GM12875 (cell line): ENCODE results near the gene FBXL14.
A peak's percentile ranks its signal among the peaks of the same experiment; 100 is the strongest.

ENCODE experiments used
- H3K4me3 ChIP-seq: one replicate; pipeline ENCODE4 v1.5.1; 2011; ENCODE audit warnings: low read depth, low read length, control low read depth
- TF ChIP-seq, protein P1 (sequence below): IDR thresholded peaks from 2 replicates; pipeline ENCODE4 v1.5.1; 2011; ENCODE audit warnings: low read depth, mild to moderate bottlenecking, control low read depth, inconsistent platforms, low read length, moderate library complexity, borderline replicate concordance; ENCODE audit not compliant: insufficient read depth

The FBXL14 gene

GRCh38 chr12:1583421-1584078 lies 10.8 kb downstream of the FBXL14 start:
- TF ChIP-seq, protein P1, sequence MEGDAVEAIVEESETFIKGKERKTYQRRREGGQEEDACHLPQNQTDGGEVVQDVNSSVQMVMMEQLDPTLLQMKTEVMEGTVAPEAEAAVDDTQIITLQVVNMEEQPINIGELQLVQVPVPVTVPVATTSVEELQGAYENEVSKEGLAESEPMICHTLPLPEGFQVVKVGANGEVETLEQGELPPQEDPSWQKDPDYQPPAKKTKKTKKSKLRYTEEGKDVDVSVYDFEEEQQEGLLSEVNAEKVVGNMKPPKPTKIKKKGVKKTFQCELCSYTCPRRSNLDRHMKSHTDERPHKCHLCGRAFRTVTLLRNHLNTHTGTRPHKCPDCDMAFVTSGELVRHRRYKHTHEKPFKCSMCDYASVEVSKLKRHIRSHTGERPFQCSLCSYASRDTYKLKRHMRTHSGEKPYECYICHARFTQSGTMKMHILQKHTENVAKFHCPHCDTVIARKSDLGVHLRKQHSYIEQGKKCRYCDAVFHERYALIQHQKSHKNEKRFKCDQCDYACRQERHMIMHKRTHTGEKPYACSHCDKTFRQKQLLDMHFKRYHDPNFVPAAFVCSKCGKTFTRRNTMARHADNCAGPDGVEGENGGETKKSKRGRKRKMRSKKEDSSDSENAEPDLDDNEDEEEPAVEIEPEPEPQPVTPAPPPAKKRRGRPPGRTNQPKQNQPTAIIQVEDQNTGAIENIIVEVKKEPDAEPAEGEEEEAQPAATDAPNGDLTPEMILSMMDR: peak; percentile 68
- H3K4me3 ChIP-seq: no peak overlapping the region

GRCh38 chr12:1582709-1583050 lies 11.7 kb downstream of the FBXL14 start:
- no peak overlapping the region for H3K4me3 ChIP-seq
- TF ChIP-seq, protein P1: no peak

DNA sequence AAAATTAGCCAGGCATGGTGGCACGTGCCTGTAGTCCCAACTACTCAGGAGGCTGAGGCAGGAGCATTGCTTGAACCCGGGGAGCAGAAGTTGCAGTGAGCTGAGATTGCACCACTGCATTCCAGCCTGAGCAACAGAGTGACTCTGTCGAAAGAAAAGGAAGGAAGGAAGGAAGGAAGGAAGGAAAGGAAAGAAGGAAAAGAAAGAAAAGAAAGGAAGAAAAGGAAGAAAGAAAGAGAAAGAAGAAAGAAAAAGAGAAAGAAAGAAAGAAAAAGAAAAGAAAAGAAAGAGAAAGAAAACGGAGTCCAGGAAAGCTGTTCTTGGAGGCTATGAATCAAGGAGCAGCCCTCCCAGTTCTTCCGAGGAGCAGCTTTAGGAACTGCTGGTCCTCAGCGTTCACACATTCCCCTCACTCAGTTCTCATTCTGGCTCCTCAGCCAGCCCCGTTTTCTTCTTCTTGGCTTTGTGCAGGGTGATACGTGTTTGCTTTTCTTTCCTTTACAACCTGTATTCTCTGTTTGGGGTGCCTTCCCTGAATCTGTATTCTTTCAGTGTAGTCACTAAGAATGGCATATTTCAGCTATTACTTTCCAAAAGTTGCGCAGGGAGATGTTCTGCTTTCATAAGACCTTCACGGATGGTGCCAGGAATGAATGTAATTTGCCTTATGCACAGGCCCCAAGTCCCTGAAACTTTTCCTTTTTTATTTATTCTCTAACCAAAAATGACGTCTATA lies 12.2 kb downstream of the FBXL14 start:
- H3K4me3 ChIP-seq: no peak overlapping the region
- TF ChIP-seq, protein P1: no peak

DNA sequence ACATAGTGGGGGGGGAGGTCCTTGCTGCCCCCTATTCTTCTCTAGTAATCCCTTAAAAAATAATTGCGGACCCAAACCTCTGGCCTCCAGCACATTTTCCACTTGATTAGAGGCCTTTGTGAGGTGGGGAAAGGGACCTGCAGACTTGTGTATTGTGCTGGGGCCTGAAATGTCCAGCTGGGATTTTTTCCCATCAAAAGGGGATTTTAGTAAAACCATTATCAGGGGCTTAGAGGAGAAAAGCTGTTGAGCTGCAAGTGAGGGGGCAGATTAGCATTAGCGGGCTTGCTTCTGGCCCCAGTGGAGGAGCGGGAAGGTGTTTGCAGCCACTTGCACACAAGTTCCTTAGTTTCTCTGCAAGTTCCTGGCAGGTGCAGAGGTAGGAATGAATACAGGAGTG lies 13.9 kb downstream of the FBXL14 start:
- TF ChIP-seq, protein P1: no peak
- H3K4me3 ChIP-seq: no peak overlapping the region

DNA sequence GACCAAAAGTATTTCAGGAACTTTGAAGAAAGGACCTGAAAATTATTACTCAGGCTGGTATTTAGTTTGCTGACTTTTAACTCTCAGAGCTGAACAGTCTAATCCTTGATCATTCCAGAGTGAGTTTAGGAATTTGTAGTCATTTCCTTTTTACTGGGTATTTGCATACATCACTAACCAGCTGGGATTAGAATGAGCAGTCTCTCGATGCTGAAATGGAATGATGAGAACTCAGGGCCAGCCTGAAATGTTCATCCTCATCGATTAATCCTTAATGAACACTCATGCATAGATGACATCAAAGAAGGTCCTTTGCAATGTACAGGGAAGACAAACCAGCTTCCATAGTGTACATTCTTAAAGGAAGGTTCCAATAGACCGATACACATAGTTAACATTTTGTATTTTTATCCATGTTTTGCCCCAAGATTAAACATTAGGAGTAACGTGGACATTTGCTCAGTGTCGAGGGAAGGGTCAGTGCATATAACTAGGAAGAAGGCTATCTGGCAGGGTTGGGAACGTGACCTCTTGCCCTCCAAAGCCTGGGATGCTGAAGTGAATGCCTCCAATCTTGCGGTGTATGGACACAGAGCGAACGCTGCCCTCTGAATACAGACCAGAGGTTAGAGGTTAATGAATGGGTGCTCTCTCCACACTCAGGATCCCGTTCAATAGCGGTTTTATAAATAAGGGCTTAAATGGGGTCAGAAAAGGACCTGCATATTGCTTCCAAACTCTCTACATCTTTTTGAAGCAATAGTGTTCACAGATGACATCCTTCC lies 14.5 kb downstream of the FBXL14 start:
- no peak overlapping the region for H3K4me3 ChIP-seq
- TF ChIP-seq, protein P1: no peak

GRCh38 chr12:1576410-1577241 lies 17.8 kb downstream of the FBXL14 start:
- no peak overlapping the region for H3K4me3 ChIP-seq
- TF ChIP-seq, protein P1: no peak
